C4-2B (cell line): Measurements from ENCODE around the gene NEUROD6.

Source experiments
- ZFX ChIP-seq: fragments of 450-650 bp; IDR thresholded peaks from 2 replicates; pipeline ENCODE4 v1.6.1; 2017
- TF ChIP-seq, protein P1 (sequence below): fragments of 450-650 bp; conservative IDR thresholded peaks from 2 replicates; pipeline ENCODE4 v1.5.1; 2017; ENCODE audit warnings: mild to moderate bottlenecking

DNA sequence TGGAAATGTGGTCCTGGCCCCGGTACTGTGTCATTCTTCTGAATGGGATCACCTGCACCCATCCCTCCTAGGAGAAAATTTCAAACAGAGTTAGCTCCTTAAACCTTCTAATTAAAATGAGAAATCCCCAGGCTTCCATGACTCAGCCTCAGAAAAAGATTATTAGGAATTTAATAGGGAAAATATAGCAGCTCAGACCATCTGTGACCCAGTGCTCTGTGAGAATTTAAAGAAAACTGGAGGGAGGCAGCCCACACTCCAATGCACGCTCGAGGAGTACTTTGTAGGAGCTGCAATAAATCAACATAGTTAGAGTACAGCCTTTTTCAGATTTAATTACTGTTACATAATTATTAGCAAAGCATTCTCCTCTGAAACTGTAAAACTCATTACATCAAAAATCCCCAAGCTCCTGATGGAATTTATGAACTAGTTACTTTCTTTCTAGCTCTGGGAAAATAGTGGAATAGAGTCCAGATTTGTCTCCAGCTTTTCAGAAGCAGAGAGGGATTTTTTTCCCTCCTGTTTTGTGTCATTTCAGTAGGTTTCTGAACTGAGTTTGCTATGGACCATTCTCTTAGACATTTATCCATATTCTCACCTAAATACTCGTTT is 30.1 kb downstream of the NEUROD6 start:
- TF ChIP-seq, protein P1, sequence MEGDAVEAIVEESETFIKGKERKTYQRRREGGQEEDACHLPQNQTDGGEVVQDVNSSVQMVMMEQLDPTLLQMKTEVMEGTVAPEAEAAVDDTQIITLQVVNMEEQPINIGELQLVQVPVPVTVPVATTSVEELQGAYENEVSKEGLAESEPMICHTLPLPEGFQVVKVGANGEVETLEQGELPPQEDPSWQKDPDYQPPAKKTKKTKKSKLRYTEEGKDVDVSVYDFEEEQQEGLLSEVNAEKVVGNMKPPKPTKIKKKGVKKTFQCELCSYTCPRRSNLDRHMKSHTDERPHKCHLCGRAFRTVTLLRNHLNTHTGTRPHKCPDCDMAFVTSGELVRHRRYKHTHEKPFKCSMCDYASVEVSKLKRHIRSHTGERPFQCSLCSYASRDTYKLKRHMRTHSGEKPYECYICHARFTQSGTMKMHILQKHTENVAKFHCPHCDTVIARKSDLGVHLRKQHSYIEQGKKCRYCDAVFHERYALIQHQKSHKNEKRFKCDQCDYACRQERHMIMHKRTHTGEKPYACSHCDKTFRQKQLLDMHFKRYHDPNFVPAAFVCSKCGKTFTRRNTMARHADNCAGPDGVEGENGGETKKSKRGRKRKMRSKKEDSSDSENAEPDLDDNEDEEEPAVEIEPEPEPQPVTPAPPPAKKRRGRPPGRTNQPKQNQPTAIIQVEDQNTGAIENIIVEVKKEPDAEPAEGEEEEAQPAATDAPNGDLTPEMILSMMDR = no peak
- TF ChIP-seq ZFX = no peak
